Testis (tissue), 2 donors: ENCODE results near the gene RASL10A.

Experiments used
- POLR2A ChIP-seq: fragments of 450-650 bp; IDR thresholded peaks from one replicate; pipeline ENCODE4 v1.6.1; 2017; ENCODE audit warnings: antibody characterized with exemption, mild to moderate bottlenecking, moderate library complexity
- TF ChIP-seq, protein P1 (sequence below), 3 experiments: fragments of 450-650 bp in 2 of 3; fragments of 200-600 bp in 1 of 3; sonication (generic) in 1 of 3; IDR thresholded peaks; one replicate each; pipeline ENCODE4 v1.5.1; 2016 to 2019; ENCODE audit warnings: antibody characterized with exemption in 3 of 3, mild to moderate bottlenecking in 2 of 3, moderate library complexity in 1 of 3

DNA sequence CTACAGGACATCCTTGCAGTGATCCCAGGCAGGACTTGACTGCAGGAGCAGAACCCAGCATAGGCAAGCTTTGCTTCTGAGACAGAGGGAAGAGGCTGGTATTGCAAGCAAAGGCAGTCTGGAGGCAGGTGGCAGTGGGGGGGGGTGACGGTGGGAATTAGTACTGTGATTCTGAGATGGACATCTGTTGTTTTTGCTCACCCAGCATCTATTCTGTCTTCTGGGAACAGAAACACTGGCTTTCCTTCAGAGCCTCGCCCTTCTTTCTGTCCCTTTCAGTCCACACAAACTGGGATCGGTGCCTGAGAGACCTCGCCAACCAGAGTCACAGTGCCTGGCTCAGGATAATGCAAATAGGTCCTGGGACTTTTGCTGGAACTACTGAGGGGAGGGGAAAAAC, 31.2 kb upstream of the RASL10A start:
- TF ChIP-seq, protein P1, sequence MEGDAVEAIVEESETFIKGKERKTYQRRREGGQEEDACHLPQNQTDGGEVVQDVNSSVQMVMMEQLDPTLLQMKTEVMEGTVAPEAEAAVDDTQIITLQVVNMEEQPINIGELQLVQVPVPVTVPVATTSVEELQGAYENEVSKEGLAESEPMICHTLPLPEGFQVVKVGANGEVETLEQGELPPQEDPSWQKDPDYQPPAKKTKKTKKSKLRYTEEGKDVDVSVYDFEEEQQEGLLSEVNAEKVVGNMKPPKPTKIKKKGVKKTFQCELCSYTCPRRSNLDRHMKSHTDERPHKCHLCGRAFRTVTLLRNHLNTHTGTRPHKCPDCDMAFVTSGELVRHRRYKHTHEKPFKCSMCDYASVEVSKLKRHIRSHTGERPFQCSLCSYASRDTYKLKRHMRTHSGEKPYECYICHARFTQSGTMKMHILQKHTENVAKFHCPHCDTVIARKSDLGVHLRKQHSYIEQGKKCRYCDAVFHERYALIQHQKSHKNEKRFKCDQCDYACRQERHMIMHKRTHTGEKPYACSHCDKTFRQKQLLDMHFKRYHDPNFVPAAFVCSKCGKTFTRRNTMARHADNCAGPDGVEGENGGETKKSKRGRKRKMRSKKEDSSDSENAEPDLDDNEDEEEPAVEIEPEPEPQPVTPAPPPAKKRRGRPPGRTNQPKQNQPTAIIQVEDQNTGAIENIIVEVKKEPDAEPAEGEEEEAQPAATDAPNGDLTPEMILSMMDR (IDR thresholded peaks at IDR 0.05), result no peak
- no peak for TF ChIP-seq POLR2A
